IMR-90 (cell line): ENCODE data around the gene KRT6B. TPM values are rescaled to one million over a fixed set of nuclear protein-coding genes. Genes with fewer than 3 reads are reported as not detected.

Experiments used
- ATAC-seq: fragments of 200-7000 bp; cut with Tn5 transposase; 2 replicates; pipeline ENCODE4 v1.9.1; 2020; ENCODE audit warnings: low read depth, mild to moderate bottlenecking, moderate library complexity
- BruUV-seq: library from RNA; stranded (reverse); fragments of 400-500 nt; replicated peaks from 2 replicates; lab custom pipeline; 2021; lab: Mats Ljungman, UMichigan
- CTCF ChIA-PET: fragments of 300-600 bp; formaldehyde crosslinking; extraction: SDS; loops from one replicate; lab custom pipeline; 2021; ENCODE audit warnings: antibody characterized with exemption; lab: Yijun Ruan, JAX
- POLR2A ChIA-PET: fragments of 300-600 bp; sonication (Branson Sonifier 250); formaldehyde crosslinking; loops from one replicate; lab custom pipeline; 2022; ENCODE audit warnings: antibody characterized with exemption; ENCODE audit not compliant: unreplicated experiment; lab: Charles Lee
- DNase-seq: peaks from one replicate; pipeline ENCODE4 v3.0.0; 2013
- H2AFZ ChIP-seq: replicated peaks from 2 replicates; pipeline ENCODE3; 2013; ENCODE audit warnings: low read length, mild to moderate bottlenecking; ENCODE audit not compliant: poor library complexity
- H2AK5ac ChIP-seq: 2 replicates; pipeline ENCODE4 v1.6.1; 2013; ENCODE audit warnings: low read depth, low read length, inconsistent platforms
- H2AK9ac ChIP-seq: replicated peaks from 2 replicates; pipeline ENCODE3; 2013; ENCODE audit warnings: mild to moderate bottlenecking, low read depth, low read length, moderate library complexity; ENCODE audit not compliant: poor library complexity
- H2BK120ac ChIP-seq: 2 replicates; pipeline ENCODE4 v1.6.1; 2013; ENCODE audit warnings: low read depth, low read length, inconsistent platforms
- H2BK15ac ChIP-seq: 3 replicates; pipeline ENCODE4 v1.6.1; 2013; ENCODE audit warnings: low read depth, low read length, inconsistent platforms
- H2BK20ac ChIP-seq: 2 replicates; pipeline ENCODE4 v1.6.1; 2013; ENCODE audit warnings: low read depth, mild to moderate bottlenecking, inconsistent platforms, low read length, moderate library complexity
- H2BK5ac ChIP-seq: 2 replicates; pipeline ENCODE4 v1.6.1; 2013; ENCODE audit warnings: mild to moderate bottlenecking, low read depth, low read length, inconsistent platforms; ENCODE audit not compliant: poor library complexity, severe bottlenecking
- H3K14ac ChIP-seq: replicated peaks from 2 replicates; pipeline ENCODE4 v1.6.1; 2013; ENCODE audit warnings: low read depth, low read length, inconsistent platforms
- H3K18ac ChIP-seq: 2 replicates; pipeline ENCODE4 v1.6.1; 2013; ENCODE audit warnings: low read depth, low read length, control low read depth
- H3K23ac ChIP-seq: 2 replicates; pipeline ENCODE4 v1.6.1; 2013; ENCODE audit warnings: low read depth, low read length, inconsistent platforms
- H3K27ac ChIP-seq: 2 replicates; pipeline ENCODE4 v1.5.1; 2013; ENCODE audit warnings: mild to moderate bottlenecking, control low read depth, low read length; ENCODE audit not compliant: insufficient read depth
- H3K27me3 ChIP-seq: 2 replicates; pipeline ENCODE4 v1.6.1; 2013; ENCODE audit warnings: low read length; ENCODE audit not compliant: control insufficient read depth, insufficient read depth
- H3K36me3 ChIP-seq: 2 replicates; pipeline ENCODE4 v1.6.1; 2013; ENCODE audit warnings: low read length, mixed read lengths; ENCODE audit not compliant: control insufficient read depth, insufficient read depth
- H3K4ac ChIP-seq: 2 replicates; pipeline ENCODE4 v1.6.1; 2013; ENCODE audit warnings: low read depth, low read length, inconsistent platforms
- H3K4me1 ChIP-seq: 2 replicates; pipeline ENCODE4 v1.6.1; 2013; ENCODE audit warnings: low read length, mixed read lengths; ENCODE audit not compliant: control insufficient read depth, insufficient read depth
- H3K4me2 ChIP-seq: 2 replicates; pipeline ENCODE4 v1.6.1; 2013; ENCODE audit warnings: low read depth, mild to moderate bottlenecking, control low read depth, low read length, moderate library complexity
- H3K4me3 ChIP-seq: 2 replicates; pipeline ENCODE4 v1.5.1; 2013; ENCODE audit warnings: low read depth, mild to moderate bottlenecking, control low read depth, low read length, moderate library complexity; ENCODE audit not compliant: insufficient read depth
- H3K56ac ChIP-seq: 2 replicates; pipeline ENCODE4 v1.6.1; 2013; ENCODE audit warnings: low read length, inconsistent platforms; ENCODE audit not compliant: insufficient read depth; ENCODE audit errors: extremely low read depth
- H3K79me1 ChIP-seq, 2 experiments: 2 replicates each; pipeline ENCODE4 v1.6.1; 2013; ENCODE audit warnings: low read length in 2 of 2, inconsistent platforms in 1 of 2, low read depth in 1 of 2
- H3K9ac ChIP-seq: 2 replicates; pipeline ENCODE4 v1.6.1; 2013; ENCODE audit warnings: low read depth, low read length, control low read depth
- H3K9me1 ChIP-seq: 2 replicates; pipeline ENCODE4 v1.6.1; 2013; ENCODE audit warnings: low read length, inconsistent platforms; ENCODE audit not compliant: insufficient read depth
- H3K9me3 ChIP-seq: 2 replicates; pipeline ENCODE4 v1.6.1; 2013; ENCODE audit warnings: low read length; ENCODE audit not compliant: control insufficient read depth, insufficient read depth
- H4K20me1 ChIP-seq: 2 replicates; pipeline ENCODE4 v1.6.1; 2013; ENCODE audit warnings: low read length, inconsistent platforms; ENCODE audit not compliant: insufficient read depth
- H4K5ac ChIP-seq: 2 replicates; pipeline ENCODE4 v1.6.1; 2013; ENCODE audit warnings: mild to moderate bottlenecking, low read depth, low read length, control low read depth
- H4K8ac ChIP-seq, 2 experiments: 2 replicates each; pipeline ENCODE4 v1.6.1; 2013; ENCODE audit warnings: low read depth in 2 of 2, low read length in 2 of 2, control low read depth in 1 of 2, inconsistent platforms in 1 of 2
- H4K91ac ChIP-seq: 2 replicates; pipeline ENCODE4 v1.6.1; 2013; ENCODE audit warnings: low read depth, low read length, inconsistent platforms; ENCODE audit not compliant: insufficient read depth
- BHLHE40 ChIP-seq: fragments of 150-350 bp; IDR thresholded peaks from 2 replicates; pipeline ENCODE4 v1.6.1; 2016; ENCODE audit warnings: mild to moderate bottlenecking, low read depth, low read length
- CEBPB ChIP-seq: IDR thresholded peaks from 2 replicates; pipeline ENCODE4 v1.6.1; 2012; ENCODE audit warnings: low read depth, low read length, improper control_type of control experiment
- CHD1 ChIP-seq: IDR thresholded peaks from 2 replicates; pipeline ENCODE4 v1.6.1; 2012; ENCODE audit warnings: low read depth, low read length, improper control_type of control experiment
- CTCF ChIP-seq: conservative IDR thresholded peaks from 2 replicates; pipeline ENCODE4 v1.5.1; 2012; ENCODE audit warnings: mild to moderate bottlenecking, low read depth, low read length, improper control_type of control experiment
- ELK1 ChIP-seq: fragments of 150-350 bp; IDR thresholded peaks from 2 replicates; pipeline ENCODE4 v1.6.1; 2016; ENCODE audit warnings: low read depth, mild to moderate bottlenecking, low read length, moderate library complexity, borderline replicate concordance
- FOS ChIP-seq: fragments of 150-350 bp; IDR thresholded peaks from 2 replicates; pipeline ENCODE4 v1.6.1; 2016; ENCODE audit warnings: low read depth, low read length
- MAFK ChIP-seq: IDR thresholded peaks from 2 replicates; pipeline ENCODE4 v1.6.1; 2012; ENCODE audit warnings: low read depth, low read length, improper control_type of control experiment
- MAZ ChIP-seq: IDR thresholded peaks from 2 replicates; pipeline ENCODE4 v1.6.1; 2012; ENCODE audit warnings: low read depth, mild to moderate bottlenecking, low read length, improper control_type of control experiment, moderate library complexity, borderline replicate concordance
- MXI1 ChIP-seq: IDR thresholded peaks from 2 replicates; pipeline ENCODE4 v1.6.1; 2012; ENCODE audit warnings: low read depth, mild to moderate bottlenecking, low read length, moderate library complexity, borderline replicate concordance
- NFE2L2 ChIP-seq: fragments of 150-350 bp; IDR thresholded peaks from 2 replicates; pipeline ENCODE4 v1.6.1; 2016; ENCODE audit warnings: low read depth, mild to moderate bottlenecking, low read length
- POLR2A ChIP-seq: IDR thresholded peaks from 2 replicates; pipeline ENCODE4 v1.6.1; 2012; ENCODE audit warnings: mild to moderate bottlenecking, low read depth, low read length
- RAD21 ChIP-seq: IDR thresholded peaks from 2 replicates; pipeline ENCODE4 v1.6.1; 2012; ENCODE audit warnings: low read length, improper control_type of control experiment
- RCOR1 ChIP-seq: IDR thresholded peaks from 2 replicates; pipeline ENCODE4 v1.6.1; 2012; ENCODE audit warnings: mild to moderate bottlenecking, low read length, improper control_type of control experiment; ENCODE audit not compliant: insufficient replicate concordance
- RFX5 ChIP-seq: IDR thresholded peaks from 2 replicates; pipeline ENCODE4 v1.8.0; 2012; ENCODE audit warnings: low read depth, mild to moderate bottlenecking, low read length, moderate library complexity
- SMC3 ChIP-seq: fragments of 150-350 bp; IDR thresholded peaks from 2 replicates; pipeline ENCODE4 v1.6.1; 2016; ENCODE audit warnings: low read depth, mild to moderate bottlenecking, antibody characterized with exemption, low read length, moderate library complexity
- USF2 ChIP-seq: fragments of 150-350 bp; IDR thresholded peaks from 2 replicates; pipeline ENCODE4 v1.6.1; 2017; ENCODE audit warnings: mild to moderate bottlenecking, antibody characterized with exemption, low read length, low read depth
- WGBS, 2 experiments: methylation state at CpG; one replicate each; pipeline versions ENCODE4 v1.1.5 to v1.1.7; 2013; ENCODE audit warnings: missing lambda C conversion rate in 2 of 2; ENCODE audit not compliant: insufficient read length in 1 of 2; ENCODE audit errors: extremely low coverage in 2 of 2; 5-methylcytosine and 5-hydroxymethylcytosine counted together
- dilution Hi-C: fragments of 300-500 bp; cut with HindIII; formaldehyde crosslinking; loops from one replicate; pipeline ENCODE4 v1.14.3; 2018; ENCODE audit warnings: low sequenced_read_pairs; ENCODE audit not compliant: unreplicated experiment
- in situ Hi-C: fragments of 300-500 bp; cut with MboI; formaldehyde crosslinking; loops from 3 replicates; pipeline ENCODE4 v1.14.3; 2019; ENCODE audit warnings: low sequenced_read_pairs, inconsistent platforms, mixed read lengths
- intact Hi-C: fragments of 100-400 bp; cut with micrococcal nuclease; formaldehyde crosslinking; loops from 2 replicates; pipeline ENCODE4 v1.10.0; 2022
- polyA plus RNA-seq, 3 experiments: library from polyadenylated mRNA; depleted of rRNA; stranded (reverse); fragments of >200 nt; gene quantifications; 2 replicates each; pipeline ENCODE4 v1.2.3, GENCODE V29; 2012; ENCODE audit warnings: low replicate concordance in 1 of 3
- total RNA-seq: library from RNA; depleted of rRNA; stranded (reverse); fragments of >200 nt; gene quantifications from 2 replicates; pipeline ENCODE4 v1.2.3, GENCODE V29; 2012

Gene KRT6B
- total and polyA plus RNA-seq, 2 of the 4 experiments (the other 2 are of a cell fraction) = not detected

GRCh38 chr12:52423035-52423434, 28.9 kb downstream of the KRT6B start:
- Histone ChIP-seq H3K79me1 (no peaks in the 10 kb centered on the region), H3K9ac (no peak overlapping the region), H4K5ac (no peak overlapping the region), H3K14ac (no peak overlapping the region), H3K9me3 (no peaks in the 10 kb centered on the region), H3K4me1 (no peaks in the 10 kb centered on the region), H3K4me3 (no peak overlapping the region), H2AK5ac (no peak overlapping the region), H2BK15ac (no peak overlapping the region), H3K18ac (no peak overlapping the region), H2BK20ac (no peak overlapping the region), H3K56ac (no peak overlapping the region), H2BK120ac (no peak overlapping the region), H3K23ac (no peak overlapping the region), H4K20me1 (no peaks in the 10 kb centered on the region), H3K27ac (no peak overlapping the region), H3K36me3 (no peaks in the 10 kb centered on the region), H3K9me1 (no peaks in the 10 kb centered on the region), H4K91ac (no peak overlapping the region), H2BK5ac (no peak overlapping the region), H3K4me2 (no peak overlapping the region), H3K27me3 (peaks cover 54% of the 10 kb centered on the region), H4K8ac (no peak overlapping the region), H3K4ac (no peak overlapping the region), H2AK9ac (no peak overlapping the region), H2AFZ (no peak overlapping the region)
- POLR2A ChIA-PET = no interaction called here
- DNase-seq = no peak
- CTCF ChIA-PET = no interaction called here
- TF ChIP-seq CHD1 (no peak), CEBPB (no peak), RFX5 (no peak), ELK1 (no peak), BHLHE40 (no peak), USF2 (no peak), MAFK (no peak), MXI1 (no peak), POLR2A (no peak), SMC3 (no peak), NFE2L2 (no peak), CTCF (no peak), RAD21 (no peak), RCOR1 (no peak), FOS (no peak), MAZ (no peak)
- dilution Hi-C loops (no loop called here), intact Hi-C loops (no loop called here), in situ Hi-C loops (no loop called here)
- 24% methylated on average over 4 of the region's 6 CpGs; no CpG with 5 or more reads in 1 of the 2 experiments for WGBS, 2 experiments
- no peak for ATAC-seq
- BruUV-seq = no TSS peak
